Measurements from ENCODE around the gene RNF11. TPM values are rescaled to one million over a fixed set of nuclear protein-coding genes. Genes with fewer than 3 reads are reported as not detected.

RNF11 gene
- polyA plus RNA-seq, 1 donor from 2014 or later: 210 TPM

- Histone ChIP-seq H3K9me2 (ENCODE audit: insufficient read depth, low read length) (no peaks in the 10 kb centered on the region), H3F3A (ENCODE audit: insufficient read depth, low read length, poor library complexity, severe bottlenecking) (no peaks in the 10 kb centered on the region), H3K36me3 (ENCODE audit: insufficient read depth, low read length) (no peaks in the 10 kb centered on the region), H3K27ac (ENCODE audit: low read length) (no peak overlapping the region), H3K27me3 (ENCODE audit: insufficient read depth, low read depth, low read length) (no peaks in the 10 kb centered on the region), H3K9ac (ENCODE audit: low read length) (no peak overlapping the region), H2AFZ (ENCODE audit: low read depth, low read length) (no peak overlapping the region), H4K20me1 (ENCODE audit: insufficient read depth) (no peaks in the 10 kb centered on the region), H3K9me3 (ENCODE audit: low read length) (peaks cover 4% of the 10 kb centered on the region), H3K79me2 (replicated peaks; ENCODE audit: insufficient read depth, low read length) (no peaks in the 10 kb centered on the region), H3K4me3 (ENCODE audit: low read length) (no peak overlapping the region), H3K4me2 (ENCODE audit: low read length) (no peak overlapping the region)
- TF ChIP-seq, protein P1, sequence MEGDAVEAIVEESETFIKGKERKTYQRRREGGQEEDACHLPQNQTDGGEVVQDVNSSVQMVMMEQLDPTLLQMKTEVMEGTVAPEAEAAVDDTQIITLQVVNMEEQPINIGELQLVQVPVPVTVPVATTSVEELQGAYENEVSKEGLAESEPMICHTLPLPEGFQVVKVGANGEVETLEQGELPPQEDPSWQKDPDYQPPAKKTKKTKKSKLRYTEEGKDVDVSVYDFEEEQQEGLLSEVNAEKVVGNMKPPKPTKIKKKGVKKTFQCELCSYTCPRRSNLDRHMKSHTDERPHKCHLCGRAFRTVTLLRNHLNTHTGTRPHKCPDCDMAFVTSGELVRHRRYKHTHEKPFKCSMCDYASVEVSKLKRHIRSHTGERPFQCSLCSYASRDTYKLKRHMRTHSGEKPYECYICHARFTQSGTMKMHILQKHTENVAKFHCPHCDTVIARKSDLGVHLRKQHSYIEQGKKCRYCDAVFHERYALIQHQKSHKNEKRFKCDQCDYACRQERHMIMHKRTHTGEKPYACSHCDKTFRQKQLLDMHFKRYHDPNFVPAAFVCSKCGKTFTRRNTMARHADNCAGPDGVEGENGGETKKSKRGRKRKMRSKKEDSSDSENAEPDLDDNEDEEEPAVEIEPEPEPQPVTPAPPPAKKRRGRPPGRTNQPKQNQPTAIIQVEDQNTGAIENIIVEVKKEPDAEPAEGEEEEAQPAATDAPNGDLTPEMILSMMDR (IDR thresholded peaks at IDR 0.05; ENCODE audit: poor library complexity, severe bottlenecking): no peak
- TF ChIP-seq TAF1 (IDR thresholded peaks at IDR 0.05; ENCODE audit: low read depth) (no peak), RAD21 (conservative IDR thresholded peaks at IDR 0.05) (no peak), EP300 (conservative IDR thresholded peaks at IDR 0.05; ENCODE audit: poor library complexity, severe bottlenecking) (no peak), POLR2AphosphoS5 (IDR thresholded peaks at IDR 0.05) (no peak)
These were observed 67.2 kb downstream of the RNF11 start for GRCh38 chr1:51303315-51303714.

DNA sequence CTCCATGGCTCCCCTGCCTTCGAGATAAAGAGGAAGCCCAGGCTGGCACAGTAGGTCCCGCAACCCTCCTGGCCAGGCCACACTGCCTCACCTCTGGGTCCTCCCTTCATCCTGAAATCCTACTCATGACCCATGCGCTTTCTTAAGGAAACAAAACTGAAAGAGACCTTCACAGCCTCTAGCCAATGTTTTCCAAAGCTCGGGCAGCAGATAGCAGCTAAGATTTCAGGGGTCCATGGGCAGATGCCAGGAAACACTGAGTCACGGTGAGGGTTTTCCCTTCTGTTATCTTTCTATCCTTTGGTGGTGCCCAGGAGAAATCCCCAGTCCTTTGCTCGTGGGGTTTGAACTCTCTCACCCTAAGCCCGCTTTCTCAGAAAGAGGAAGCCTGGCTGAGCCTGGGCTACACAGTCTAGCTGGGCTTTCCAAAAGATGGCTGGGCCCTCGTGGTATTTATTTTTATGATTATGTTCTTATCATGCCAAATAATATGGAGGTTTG is 67.7 kb downstream of the RNF11 start:
- H3K27me3 ChIP-seq (ENCODE audit: insufficient read depth, low read depth, low read length): no peaks in the 10 kb centered on the region
- H3K4me2 ChIP-seq (ENCODE audit: low read length): no peak overlapping the region
- no peaks in the 10 kb centered on the region for H4K20me1 ChIP-seq (ENCODE audit: insufficient read depth)
- no peak overlapping the region for H3K27ac ChIP-seq (ENCODE audit: low read length)
- H3K36me3 ChIP-seq (ENCODE audit: insufficient read depth, low read length): no peaks in the 10 kb centered on the region
- H3K9me3 ChIP-seq (ENCODE audit: low read length): peaks cover 1% of the 10 kb centered on the region
- no peaks in the 10 kb centered on the region for H3F3A ChIP-seq (ENCODE audit: insufficient read depth, low read length, poor library complexity, severe bottlenecking)
- TF ChIP-seq, protein P1 (IDR thresholded peaks at IDR 0.05; ENCODE audit: poor library complexity, severe bottlenecking): no peak
- H3K9me2 ChIP-seq (ENCODE audit: insufficient read depth, low read length): no peaks in the 10 kb centered on the region
- H2AFZ ChIP-seq (ENCODE audit: low read depth, low read length): no peak overlapping the region
- no peak overlapping the region for H3K4me3 ChIP-seq (ENCODE audit: low read length)
- H3K9ac ChIP-seq (ENCODE audit: low read length): no peak overlapping the region
- H3K79me2 ChIP-seq (replicated peaks; ENCODE audit: insufficient read depth, low read length): no peaks in the 10 kb centered on the region

- H4K20me1 ChIP-seq (ENCODE audit: insufficient read depth): no peaks in the 10 kb centered on the region
- no peaks in the 10 kb centered on the region for H3K9me2 ChIP-seq (ENCODE audit: insufficient read depth, low read length)
- no peak for TF ChIP-seq MXI1 (conservative IDR thresholded peaks at IDR 0.05; ENCODE audit: poor library complexity, severe bottlenecking)
- no peak for TF ChIP-seq REST (IDR thresholded peaks at IDR 0.05; ENCODE audit: borderline replicate concordance)
- TF ChIP-seq EP300 (conservative IDR thresholded peaks at IDR 0.05; ENCODE audit: poor library complexity, severe bottlenecking): no peak
- TF ChIP-seq POLR2AphosphoS5 (IDR thresholded peaks at IDR 0.05): no peak
- TF ChIP-seq RAD21 (conservative IDR thresholded peaks at IDR 0.05): no peak
- TF ChIP-seq EZH2 (IDR thresholded peaks at IDR 0.05; ENCODE audit: borderline replicate concordance, insufficient read depth, low read length, poor library complexity, severe bottlenecking): no peak
- TF ChIP-seq SMC3 (conservative IDR thresholded peaks at IDR 0.05; ENCODE audit: poor library complexity): no peak
- TF ChIP-seq TAF1 (IDR thresholded peaks at IDR 0.05; ENCODE audit: low read depth): no peak
- TF ChIP-seq, protein P1 (IDR thresholded peaks at IDR 0.05; ENCODE audit: poor library complexity, severe bottlenecking): no peak
- H3K9ac ChIP-seq (ENCODE audit: low read length): no peak overlapping the region
- no peaks in the 10 kb centered on the region for H3K27me3 ChIP-seq (ENCODE audit: insufficient read depth, low read depth, low read length)
- H3K9me3 ChIP-seq (ENCODE audit: low read length): no peaks in the 10 kb centered on the region
- no peaks in the 10 kb centered on the region for H3K36me3 ChIP-seq (ENCODE audit: insufficient read depth, low read length)
- H3K4me3 ChIP-seq (ENCODE audit: low read length): no peak overlapping the region
- no peaks in the 10 kb centered on the region for H3K79me2 ChIP-seq (replicated peaks; ENCODE audit: insufficient read depth, low read length)
- no peaks in the 10 kb centered on the region for H3F3A ChIP-seq (ENCODE audit: insufficient read depth, low read length, poor library complexity, severe bottlenecking)
- H3K27ac ChIP-seq (ENCODE audit: low read length): no peak overlapping the region
- H2AFZ ChIP-seq (ENCODE audit: low read depth, low read length): no peak overlapping the region
- H3K4me2 ChIP-seq (ENCODE audit: low read length): no peak overlapping the region
These were observed 68.3 kb downstream of the RNF11 start for GRCh38 chr1:51304360-51304759.
